Ureter (tissue), 1 donor: ENCODE data around the gene ZBTB16. TPM values are rescaled to one million over a fixed set of nuclear protein-coding genes. Genes with fewer than 3 reads are reported as not detected.

Source experiments
- DNase-seq: peaks from one replicate; pipeline ENCODE4 v3.0.0-alpha.2; 2020; ENCODE audit warnings: low spot score
- total RNA-seq: library from RNA; stranded (reverse); gene quantifications from one replicate; pipeline ENCODE4 v1.2.4, GENCODE V29; 2023
- donor health status: DM: yes; HTN: yes; CAD: no.

The ZBTB16 gene
- total RNA-seq, 1 donor from 2014 or later = 166 TPM

DNA sequence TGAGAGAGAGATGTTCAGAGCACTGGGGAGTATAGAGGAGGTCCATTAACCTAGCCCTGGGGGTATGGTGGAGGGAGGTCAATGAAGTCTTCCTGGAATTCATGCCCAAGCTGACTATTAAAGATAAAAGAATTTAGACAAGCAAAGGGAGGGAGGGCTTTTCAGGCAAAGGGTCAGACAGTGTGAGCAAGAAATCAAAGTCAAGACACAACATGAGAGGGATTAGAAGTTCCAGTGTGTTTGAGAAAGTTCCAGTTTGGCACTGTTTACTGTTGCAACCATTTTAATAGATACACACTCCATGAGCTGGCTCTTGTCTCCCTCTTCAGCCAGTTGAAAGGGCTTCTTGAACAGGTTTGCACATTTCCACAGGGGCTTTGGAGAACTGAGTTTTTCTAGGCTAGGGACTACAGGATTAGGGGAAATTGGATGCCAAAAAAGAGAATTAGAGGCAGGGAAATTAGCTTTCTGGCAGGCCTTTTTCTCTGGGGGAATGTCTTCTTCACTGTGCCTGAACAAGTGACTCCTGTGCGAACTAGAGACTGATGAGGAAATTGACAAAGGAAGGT, 222.0 kb downstream of the ZBTB16 start:
- no peak for DNase-seq

DNA sequence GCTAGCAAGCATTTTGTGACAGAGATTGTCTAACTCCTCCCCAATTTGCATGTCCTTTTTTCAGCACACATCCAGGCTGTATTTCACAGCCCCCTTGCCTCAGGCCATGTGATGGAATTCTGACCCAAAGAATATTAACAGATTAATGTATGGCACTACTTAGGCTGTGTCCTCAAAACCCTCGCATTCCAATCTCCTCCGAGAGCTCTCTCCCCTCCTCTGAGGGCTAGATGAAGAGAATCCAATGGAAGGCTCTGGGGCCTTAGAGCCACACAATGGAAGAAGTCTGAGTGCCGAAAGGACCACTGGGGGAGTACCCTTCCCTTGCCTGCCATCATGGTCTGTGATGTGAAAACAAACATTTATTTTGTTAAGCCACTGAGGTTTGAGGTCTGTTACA, 223.0 kb downstream of the ZBTB16 start:
- no peak for DNase-seq

DNA sequence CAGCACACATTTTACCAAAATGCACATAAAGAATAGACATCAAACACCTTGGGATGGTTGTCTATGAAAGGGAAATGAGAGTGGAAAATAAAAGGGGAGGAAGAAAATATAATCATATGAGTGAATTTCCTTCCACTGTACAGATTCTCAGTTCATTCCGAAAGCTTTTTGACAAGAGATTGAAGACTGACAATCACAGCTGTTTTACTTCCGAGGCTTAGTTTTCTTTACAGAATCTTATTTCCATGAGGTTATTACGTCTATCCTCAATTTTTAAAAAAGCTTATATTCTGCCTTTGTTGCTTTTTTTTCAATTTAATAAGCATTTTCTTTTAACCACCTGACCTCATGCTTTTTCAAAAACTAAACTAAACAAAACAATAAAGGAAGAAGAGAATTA, 223.9 kb downstream of the ZBTB16 start:
- DNase-seq = no peak

DNA sequence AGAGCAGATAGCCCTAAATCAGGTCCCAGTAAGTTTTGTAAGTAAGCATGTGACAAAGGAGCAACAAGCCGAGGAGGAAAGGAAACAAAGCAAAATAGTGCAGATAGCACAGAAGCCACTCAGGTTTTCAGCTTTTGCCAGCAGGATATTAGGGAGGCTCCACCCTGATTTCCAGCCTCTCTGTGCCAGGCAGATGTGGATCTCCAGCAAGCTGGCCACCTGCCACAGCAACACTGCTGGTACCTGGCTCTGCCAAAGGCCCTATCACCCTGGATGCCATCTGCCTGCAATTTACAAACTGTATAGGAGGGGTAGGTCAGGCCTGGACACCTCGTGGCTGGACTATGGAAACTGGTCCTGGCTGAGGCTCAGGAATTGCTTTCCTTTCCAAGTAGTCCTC, 224.5 kb downstream of the ZBTB16 start:
- DNase-seq = no peak

GRCh38 chr11:114284914-114285313, 225.4 kb downstream of the ZBTB16 start:
- no peak for DNase-seq

- DNase-seq = no peak
Observed at GRCh38 chr11:114285599-114285998, 226.1 kb downstream of the ZBTB16 start.

DNA sequence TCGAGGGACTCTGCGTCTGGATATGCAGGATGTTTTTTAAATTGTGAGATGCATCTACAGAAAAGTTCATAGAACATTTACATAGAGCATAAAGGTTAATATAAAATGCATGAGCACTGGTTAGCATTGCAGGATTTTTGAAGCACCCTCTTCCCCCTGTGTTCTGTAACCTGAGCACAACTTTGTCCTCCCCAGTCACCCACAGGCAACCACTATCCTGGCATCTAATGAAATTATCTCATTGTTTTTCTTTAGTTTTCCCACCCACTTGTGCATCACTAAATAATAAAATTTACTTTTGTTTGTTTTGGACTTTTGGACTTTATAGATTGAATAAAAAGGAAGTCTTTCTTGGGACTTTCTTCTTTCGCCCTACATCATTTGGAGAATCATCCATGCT, 226.7 kb downstream of the ZBTB16 start:
- DNase-seq = no peak

GRCh38 chr11:114287154-114287553, 227.6 kb downstream of the ZBTB16 start:
- no peak for DNase-seq

- no peak for DNase-seq
Observed at GRCh38 chr11:114288136-114288535, 228.6 kb downstream of the ZBTB16 start.

DNA sequence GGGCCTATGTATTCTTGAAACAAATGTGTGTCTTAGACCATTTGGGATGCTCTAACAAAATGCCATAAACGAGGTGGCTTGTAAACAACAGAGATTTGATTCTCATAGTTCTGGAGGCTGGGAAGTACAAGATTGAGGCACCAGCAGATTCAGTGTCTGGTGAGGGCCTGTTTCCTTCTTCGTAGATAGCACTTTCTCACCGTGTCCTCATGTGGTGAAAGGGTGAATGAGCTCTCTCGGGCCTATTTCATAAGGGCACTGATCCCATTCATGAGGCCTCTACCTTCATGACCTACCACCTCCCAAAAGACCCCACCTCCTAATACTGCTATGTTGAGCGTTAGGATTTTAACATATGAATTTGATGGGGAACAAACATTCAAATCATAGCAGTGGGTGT, 230.3 kb downstream of the ZBTB16 start:
- no peak for DNase-seq

- DNase-seq = no peak
Observed at GRCh38 chr11:114290503-114291235, 231.2 kb downstream of the ZBTB16 start.

- no peak for DNase-seq
Observed at GRCh38 chr11:114291381-114291780, 231.9 kb downstream of the ZBTB16 start.

- DNase-seq = no peak
Observed at GRCh38 chr11:114291842-114292680, 232.6 kb downstream of the ZBTB16 start.

DNA sequence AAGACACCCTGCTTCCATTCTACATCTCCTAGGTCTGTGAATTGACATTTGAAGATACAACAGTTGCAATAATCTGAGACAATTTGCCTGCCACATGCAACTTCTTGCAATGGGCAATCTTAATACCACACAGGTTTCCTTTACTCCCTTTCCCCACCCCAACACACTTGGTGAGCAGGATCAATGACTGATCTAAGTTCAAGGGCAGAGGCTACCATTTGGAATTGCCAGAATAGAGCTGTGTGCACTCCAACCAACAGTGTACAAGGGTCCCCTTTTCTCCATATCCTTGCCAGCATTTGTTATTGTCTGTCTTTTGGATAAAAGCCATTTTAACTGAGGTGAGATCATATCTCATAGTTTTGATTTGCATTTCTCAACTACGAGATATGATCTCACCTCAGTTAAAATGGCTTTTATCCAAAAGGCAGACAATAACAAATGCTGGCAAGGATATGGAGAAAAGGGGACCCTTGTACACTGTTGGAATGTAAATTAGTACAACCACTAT, 233.7 kb downstream of the ZBTB16 start:
- DNase-seq = no peak

GRCh38 chr11:114295676-114296604, 236.4 kb downstream of the ZBTB16 start, which contains the start of gene NNMT:
Gene NNMT (plus strand): TSS chr11:114296399. CDS start chr11:114296557, 158 bp downstream.
- peak; percentile 70 for DNase-seq

DNA sequence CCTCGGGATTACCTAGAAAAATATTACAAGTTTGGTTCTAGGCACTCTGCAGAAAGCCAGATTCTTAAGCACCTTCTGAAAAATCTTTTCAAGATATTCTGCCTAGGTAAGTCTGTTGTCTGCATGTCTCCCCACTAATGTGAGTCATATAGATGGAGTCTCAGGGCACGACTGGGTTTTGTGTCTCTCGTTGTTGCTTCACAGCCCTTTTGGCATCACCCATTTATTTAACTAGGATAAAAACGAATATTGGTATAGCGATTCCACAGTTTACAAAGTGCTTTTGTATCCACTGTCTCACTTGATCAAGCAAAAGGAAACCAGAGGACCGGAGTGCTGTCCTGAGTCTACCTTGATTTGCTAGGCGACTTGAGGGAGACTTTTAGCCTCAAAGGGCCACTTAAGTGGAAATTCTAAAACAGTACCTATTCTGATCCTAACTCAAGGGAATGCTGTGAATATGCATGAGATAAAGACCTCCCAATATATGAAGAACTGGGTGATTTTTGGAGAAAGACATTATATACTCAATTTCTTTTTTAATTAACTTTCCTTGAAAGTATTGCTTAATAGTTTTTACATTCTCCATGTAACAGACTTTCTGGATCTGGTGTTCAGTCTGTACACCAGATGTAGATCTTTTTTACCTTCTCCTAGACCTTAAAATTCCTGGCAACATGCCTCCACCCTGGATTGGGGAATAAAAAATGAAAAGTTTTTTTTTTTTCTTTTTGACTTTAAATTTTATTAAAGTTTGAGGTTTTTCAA, 237.3 kb downstream of the ZBTB16 start:
- DNase-seq = no peak

DNA sequence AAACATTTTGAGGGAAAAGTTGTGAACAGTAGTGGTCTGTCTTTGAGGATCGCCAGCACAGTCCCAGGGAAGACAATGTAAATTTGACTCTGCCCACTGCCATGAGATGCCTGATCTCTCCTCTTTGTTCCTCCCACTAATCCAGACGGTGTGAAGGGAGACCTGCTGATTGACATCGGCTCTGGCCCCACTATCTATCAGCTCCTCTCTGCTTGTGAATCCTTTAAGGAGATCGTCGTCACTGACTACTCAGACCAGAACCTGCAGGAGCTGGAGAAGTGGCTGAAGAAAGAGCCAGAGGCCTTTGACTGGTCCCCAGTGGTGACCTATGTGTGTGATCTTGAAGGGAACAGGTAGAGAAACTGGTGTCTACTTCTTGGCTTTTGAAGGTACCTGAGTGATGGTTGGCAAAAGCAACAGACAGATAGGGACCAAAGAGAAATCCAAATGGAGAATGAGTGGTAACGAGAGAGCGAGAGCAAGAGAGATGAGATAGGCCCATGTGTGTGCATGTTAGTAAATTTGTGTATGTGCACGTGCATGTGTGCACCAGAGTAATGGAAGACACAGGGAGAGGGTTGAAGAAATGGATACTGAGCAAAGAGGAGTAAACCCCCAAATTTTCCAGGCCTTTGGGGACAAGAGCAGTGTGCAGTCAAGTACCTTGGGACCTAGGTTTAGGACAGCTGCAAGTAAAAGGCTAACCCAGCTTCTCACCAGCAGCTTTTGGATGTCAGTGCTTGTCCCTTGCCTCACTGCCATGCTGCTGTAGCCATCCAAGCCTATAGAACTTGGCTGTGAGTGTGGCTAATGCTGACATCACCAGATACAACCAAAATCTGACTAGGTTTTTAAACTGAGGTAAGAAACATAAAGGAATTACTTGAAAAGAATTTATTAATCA, 238.5 kb downstream of the ZBTB16 start:
- DNase-seq = no peak

- DNase-seq = no peak
Observed at GRCh38 chr11:114298710-114299109, 239.2 kb downstream of the ZBTB16 start.
